Activated CD4-positive, CD25-positive, alpha-beta regulatory T cell treated with anti-CD3 and anti-CD28 coated beads, Interleukin-2, amount 50 U/mL, for 72 hours (primary cell): ENCODE results near the gene KIR2DL4.
"Not testable (repeated sequence)": the region's sequence is repeated elsewhere in the genome, so short reads cannot be mapped to it uniquely, and the experiment has no call there.

Experiments used
- DNase-seq: peaks from one replicate; pipeline ENCODE4 v3.0.0; 2021

Gene KIR2DL4

GRCh38 chr19:54803410-54803809 is at the start of gene KIR2DL4:
TSS of gene KIR2DL4 (plus strand) at chr19:54803610. CDS start at chr19:54803652, 42 bp downstream.
- DNase-seq, result no peak

- DNase-seq, result not testable (repeated sequence)
Observed at GRCh38 chr19:54756204-54757110, 47.0 kb upstream of the KIR2DL4 start.

- not testable (repeated sequence) for DNase-seq
Observed at GRCh38 chr19:54758577-54758976, 44.8 kb upstream of the KIR2DL4 start.

- not testable (repeated sequence) for DNase-seq
Observed at GRCh38 chr19:54764219-54764618, 39.2 kb upstream of the KIR2DL4 start.

GRCh38 chr19:54766464-54766863 is 36.9 kb upstream of the KIR2DL4 start:
- not testable (repeated sequence) for DNase-seq

GRCh38 chr19:54769646-54770045 is 33.8 kb upstream of the KIR2DL4 start, which contains the start of gene KIR2DL1:
TSS of gene KIR2DL1 (plus strand) at chr19:54769793. CDS start at chr19:54769851, 58 bp downstream.
- DNase-seq, result not testable (repeated sequence)

- not testable (repeated sequence) for DNase-seq
Observed at GRCh38 chr19:54770511-54770910, 32.9 kb upstream of the KIR2DL4 start.

- DNase-seq, result not testable (repeated sequence)
Observed at GRCh38 chr19:54771018-54771960, 32.1 kb upstream of the KIR2DL4 start.

GRCh38 chr19:54772666-54773065 is 30.7 kb upstream of the KIR2DL4 start:
- DNase-seq, result not testable (repeated sequence)

- DNase-seq, result not testable (repeated sequence)
Observed at GRCh38 chr19:54775095-54775815, 28.2 kb upstream of the KIR2DL4 start.

- DNase-seq, result not testable (repeated sequence)
Observed at GRCh38 chr19:54775830-54776229, 27.6 kb upstream of the KIR2DL4 start.

- not testable (repeated sequence) for DNase-seq
Observed at GRCh38 chr19:54777851-54778250, 25.6 kb upstream of the KIR2DL4 start.

- not testable (repeated sequence) for DNase-seq
Observed at GRCh38 chr19:54778896-54779295, 24.5 kb upstream of the KIR2DL4 start.

GRCh38 chr19:54782916-54783315 is 20.5 kb upstream of the KIR2DL4 start:
- not testable (repeated sequence) for DNase-seq

- not testable (repeated sequence) for DNase-seq
Observed at GRCh38 chr19:54786091-54786723, 17.2 kb upstream of the KIR2DL4 start.

- DNase-seq, result not testable (repeated sequence)
Observed at GRCh38 chr19:54788154-54788553, 15.3 kb upstream of the KIR2DL4 start.

- DNase-seq, result no peak
Observed at GRCh38 chr19:54790711-54791110, 12.7 kb upstream of the KIR2DL4 start.

- DNase-seq, result no peak
Observed at GRCh38 chr19:54791476-54791875, 11.9 kb upstream of the KIR2DL4 start.

- DNase-seq, result no peak
Observed at GRCh38 chr19:54792814-54793213, 10.6 kb upstream of the KIR2DL4 start.

- no peak for DNase-seq
Observed at GRCh38 chr19:54795758-54796157, 7.7 kb upstream of the KIR2DL4 start.

GRCh38 chr19:54804101-54804500 is 691 bp downstream of the KIR2DL4 start:
- DNase-seq, result no peak

GRCh38 chr19:54804571-54804970 is 1.2 kb downstream of the KIR2DL4 start:
- DNase-seq, result no peak
